ENCODE data around the gene PDIA5. TPM values are rescaled to one million over a fixed set of nuclear protein-coding genes. Genes with fewer than 3 reads are reported as not detected.

Gene PDIA5
- total RNA-seq, 1 experiment from 2014 or later, result 18.8 TPM

GRCh38 chr3:123116116-123116515, 49.3 kb downstream of the PDIA5 start:
- no peak for DNase-seq (ENCODE audit: low read depth)

DNA sequence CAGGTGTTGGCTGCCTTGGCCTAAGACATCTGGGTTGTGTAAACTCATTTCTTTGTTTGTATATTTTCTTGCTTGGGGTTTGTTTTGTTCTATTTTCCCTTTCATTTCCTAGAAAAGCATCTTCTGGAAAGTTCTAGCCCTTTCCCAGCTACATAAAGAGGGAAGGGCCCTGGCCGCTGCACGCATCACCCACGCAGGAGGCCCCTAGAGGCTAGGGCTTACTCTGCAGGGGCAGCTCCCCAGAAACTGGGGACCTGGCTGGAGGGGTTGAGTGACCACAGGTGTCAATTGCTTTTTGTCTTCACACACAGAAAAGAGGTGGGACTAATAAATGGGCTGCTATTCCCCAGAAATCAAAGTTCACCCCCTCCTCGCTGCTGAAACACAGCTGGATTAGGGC, 52.6 kb downstream of the PDIA5 start:
- no peak for DNase-seq (ENCODE audit: low read depth)

DNA sequence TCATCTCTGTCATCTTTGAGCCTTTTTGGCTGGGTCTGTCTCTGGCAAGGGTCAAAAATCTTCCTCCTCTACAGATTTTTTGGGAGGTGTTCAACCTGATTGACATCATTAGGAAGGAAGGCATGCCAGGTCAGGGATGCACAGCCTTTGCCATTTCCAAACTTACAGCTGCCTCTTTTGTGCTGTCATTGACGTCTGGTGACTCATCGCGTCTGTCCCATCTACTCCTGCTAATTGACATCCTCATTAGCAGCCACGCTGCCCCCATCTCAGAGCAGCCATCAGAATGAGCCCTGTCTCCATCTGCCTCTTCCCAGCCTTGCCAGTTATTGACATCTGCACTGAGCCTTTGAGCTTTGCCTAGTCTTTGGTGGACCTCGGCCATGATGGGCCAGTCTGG, 53.0 kb downstream of the PDIA5 start:
- peak; percentile 6 for DNase-seq (ENCODE audit: low read depth)

- DNase-seq (ENCODE audit: low read depth), result no peak
Measured at GRCh38 chr3:123120573-123120972, 53.7 kb downstream of the PDIA5 start.

GRCh38 chr3:123122057-123122456, 55.2 kb downstream of the PDIA5 start:
- no peak for DNase-seq (ENCODE audit: low read depth)

DNA sequence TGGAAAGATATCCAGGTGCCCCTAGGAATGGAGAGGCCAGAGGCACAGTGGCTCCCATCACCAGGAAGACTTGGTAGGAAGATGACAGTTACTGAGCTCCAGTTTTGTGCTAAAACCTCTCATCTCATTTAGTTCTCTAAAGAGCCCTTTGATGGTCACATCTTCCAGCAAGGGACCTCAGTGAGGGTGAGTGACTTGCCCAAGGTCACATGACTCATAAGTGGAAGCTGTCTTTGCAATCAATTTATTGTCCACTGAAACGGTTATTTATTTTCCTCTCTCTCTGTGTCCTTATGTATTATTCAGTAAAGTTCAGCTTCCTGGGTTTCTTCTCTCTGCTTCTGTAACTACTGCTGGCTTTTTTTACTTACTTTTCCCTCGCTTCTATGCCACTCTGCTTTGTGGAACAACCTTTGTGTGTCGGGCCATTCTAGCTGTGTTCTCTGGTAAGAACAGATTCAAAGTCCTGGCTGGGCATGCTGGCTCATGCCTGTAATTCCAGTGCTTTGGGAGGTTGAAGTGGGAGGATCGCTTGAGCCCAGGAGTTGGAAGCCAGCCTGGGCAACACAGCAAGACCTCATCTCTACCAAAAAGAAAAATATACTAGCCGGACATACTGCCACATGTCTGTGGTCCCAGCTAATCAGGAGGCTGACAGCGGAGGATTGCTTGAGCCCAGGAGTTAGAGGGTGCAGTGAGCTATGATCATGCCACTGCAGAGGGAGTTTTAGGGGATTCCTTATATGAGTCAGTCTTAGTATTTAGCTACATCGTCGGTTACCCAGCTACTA, 55.9 kb downstream of the PDIA5 start:
- DNase-seq (ENCODE audit: low read depth), result no peak

GRCh38 chr3:123123716-123124616, 57.1 kb downstream of the PDIA5 start:
- DNase-seq (ENCODE audit: low read depth), result no peak

DNA sequence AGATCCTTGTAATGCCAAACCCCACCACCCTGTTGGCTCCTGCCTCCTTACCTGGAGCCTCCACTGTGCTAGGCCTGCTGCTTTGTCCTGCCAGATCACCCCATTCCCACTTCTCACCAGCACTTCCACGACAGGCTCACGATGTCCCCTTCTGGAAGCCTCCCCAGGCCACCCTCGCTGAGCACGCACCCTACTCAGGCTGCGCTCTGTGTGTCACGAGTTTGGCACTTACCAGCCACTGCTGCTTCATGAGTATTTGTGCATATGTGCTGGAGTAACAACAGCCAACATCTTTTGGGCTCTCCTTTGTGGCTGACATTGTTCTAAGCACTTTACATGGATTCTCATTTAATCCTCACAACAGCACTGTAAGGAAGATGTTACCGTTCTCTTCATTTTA, 58.1 kb downstream of the PDIA5 start:
- DNase-seq (ENCODE audit: low read depth), result no peak

DNA sequence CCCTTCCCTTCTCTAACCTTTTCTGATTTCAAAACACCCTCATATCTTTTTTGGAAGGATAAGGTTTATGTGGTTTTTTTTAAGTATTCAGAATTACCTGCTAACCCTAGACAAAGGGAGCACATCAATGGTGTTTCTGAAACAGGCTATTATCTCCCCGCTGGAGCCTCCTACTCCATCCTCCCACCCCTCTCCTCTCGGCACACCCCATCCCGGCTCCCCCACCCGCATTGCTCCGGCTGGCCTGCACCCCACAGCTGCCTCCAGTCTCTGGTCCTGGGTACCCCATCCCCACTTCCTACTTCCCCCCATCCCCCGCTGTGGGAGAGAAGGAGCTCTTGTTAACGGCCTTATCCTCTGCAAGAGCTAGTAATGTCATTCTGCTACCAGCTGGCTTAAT, 59.2 kb downstream of the PDIA5 start:
- no peak for DNase-seq (ENCODE audit: low read depth)

DNA sequence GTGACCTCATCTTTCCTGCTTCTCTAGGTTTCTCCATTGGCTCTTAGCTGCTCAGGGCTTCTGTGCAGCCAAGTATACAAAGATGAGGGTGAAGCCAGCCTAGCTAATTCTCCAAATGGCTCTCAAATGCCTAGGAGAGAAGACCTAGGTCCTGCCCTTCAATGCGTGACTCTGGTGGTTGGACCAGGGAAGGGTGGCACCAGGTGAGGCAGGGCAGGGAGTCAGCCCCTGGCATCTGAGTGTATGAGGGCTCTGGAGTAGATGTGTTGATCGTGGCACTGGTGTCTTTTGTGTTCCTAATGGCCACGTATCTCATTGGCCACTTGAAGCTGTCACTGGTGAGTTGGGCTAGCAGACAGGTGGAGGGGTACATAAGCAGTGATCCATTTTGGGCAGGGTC, 59.8 kb downstream of the PDIA5 start:
- no peak for DNase-seq (ENCODE audit: low read depth)

DNA sequence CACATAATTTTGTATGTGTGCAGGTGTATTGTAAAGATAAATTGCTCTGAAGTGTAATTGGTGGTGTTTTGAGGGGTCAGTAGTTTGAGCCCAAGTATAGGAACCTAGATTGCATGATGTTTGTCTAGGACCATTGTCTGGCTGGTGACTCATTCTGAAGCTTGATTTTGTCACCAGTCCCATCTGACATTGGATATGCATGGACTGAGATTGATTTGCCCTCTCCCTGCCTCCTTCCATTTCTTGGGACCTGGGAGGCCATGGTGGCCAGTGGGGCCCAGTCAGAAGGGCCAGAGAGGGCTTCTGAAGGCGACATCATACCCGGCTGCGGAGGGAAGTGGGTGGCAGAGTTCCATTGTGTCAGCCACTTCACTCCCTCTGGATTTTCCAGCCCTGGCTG, 62.3 kb downstream of the PDIA5 start:
- no peak for DNase-seq (ENCODE audit: low read depth)

GRCh38 chr3:123129532-123129931, 62.7 kb downstream of the PDIA5 start:
- DNase-seq (ENCODE audit: low read depth), result no peak

- no peak for DNase-seq (ENCODE audit: low read depth)
Measured at GRCh38 chr3:123130079-123130750, 63.4 kb downstream of the PDIA5 start.

GRCh38 chr3:123134671-123135070, 67.8 kb downstream of the PDIA5 start:
- DNase-seq (ENCODE audit: low read depth), result no peak

DNA sequence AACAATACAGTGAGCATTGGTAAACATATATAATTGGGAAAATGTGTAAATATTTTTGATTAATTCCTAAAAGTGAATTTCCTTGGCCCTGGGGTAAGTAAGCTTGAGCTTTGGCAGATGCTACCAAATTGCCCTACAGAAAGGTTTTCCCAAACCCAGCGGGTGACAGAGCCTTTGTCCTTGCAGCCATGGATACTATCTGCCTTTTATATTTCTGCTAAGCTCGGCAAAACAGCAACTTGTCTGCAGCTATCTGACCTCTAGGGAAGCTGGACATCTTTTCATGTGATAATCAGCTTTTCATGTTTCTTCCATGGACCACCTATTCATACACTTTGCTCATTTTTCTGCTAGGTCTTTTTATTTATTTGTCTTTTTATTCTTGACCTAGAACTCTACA, 70.2 kb downstream of the PDIA5 start:
- no peak for DNase-seq (ENCODE audit: low read depth)

DNA sequence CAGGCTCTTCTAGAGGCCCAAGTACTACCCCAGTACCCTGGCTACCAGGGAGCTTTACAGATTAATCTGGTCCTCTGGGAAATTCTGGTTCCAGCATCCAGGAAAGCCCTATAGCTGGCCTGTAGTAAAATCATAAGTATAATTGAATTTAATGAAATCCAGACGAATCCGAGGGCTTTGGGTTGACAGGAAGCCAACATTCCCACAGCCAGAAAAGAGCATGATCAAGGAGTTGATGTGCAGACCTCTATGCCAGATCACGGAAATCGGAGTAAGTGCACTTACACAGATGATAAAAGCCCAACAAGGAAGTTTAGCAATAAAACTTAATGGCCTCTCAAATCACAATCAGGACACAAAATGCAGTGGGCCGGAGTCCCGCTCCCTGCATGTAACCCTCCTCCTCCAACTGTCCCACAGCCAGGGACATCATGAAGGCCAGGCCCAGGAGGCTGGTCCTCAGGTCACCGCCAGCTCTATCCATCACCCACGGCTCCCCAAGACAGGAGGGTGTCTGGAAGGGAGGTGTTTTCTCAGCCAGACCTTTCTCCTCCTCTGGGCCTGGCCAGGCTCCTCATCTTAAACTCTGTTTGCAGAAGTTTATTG, 72.1 kb downstream of the PDIA5 start:
- DNase-seq (ENCODE audit: low read depth), result no peak

GRCh38 chr3:123139522-123139921, 72.7 kb downstream of the PDIA5 start:
- no peak for DNase-seq (ENCODE audit: low read depth)

DNA sequence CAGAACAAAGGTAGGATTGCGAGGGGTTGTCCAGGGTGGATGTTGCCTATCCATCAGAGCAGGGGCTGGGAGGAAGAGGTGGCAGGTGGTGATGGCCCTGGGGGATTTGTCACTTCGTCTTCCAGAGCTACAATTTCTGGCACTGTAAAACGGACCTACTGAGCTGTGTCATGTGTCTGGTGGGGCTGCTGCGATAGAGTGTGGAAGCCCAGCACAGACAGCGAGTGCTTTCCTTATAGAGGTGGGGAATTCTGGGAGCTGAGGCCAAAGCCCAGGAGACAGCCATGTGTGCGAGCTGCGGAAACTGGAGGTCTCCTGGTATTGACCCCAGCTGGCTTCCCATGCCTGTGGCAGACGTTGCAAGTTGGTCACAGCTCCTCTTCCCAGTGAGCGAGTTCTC, 73.7 kb downstream of the PDIA5 start:
- no peak for DNase-seq (ENCODE audit: low read depth)

- DNase-seq (ENCODE audit: low read depth), result no peak
Measured at GRCh38 chr3:123141276-123141675, 74.5 kb downstream of the PDIA5 start.

- DNase-seq (ENCODE audit: low read depth), result peak; percentile 20
Measured at GRCh38 chr3:123143669-123144411, 77.0 kb downstream of the PDIA5 start.

Measured in LHCN-M2 (cell line).